Liver (tissue), 3 donors: Measurements from ENCODE around the gene TIGD7.

Experiments
- CTCF ChIP-seq: fragments of 150-350 bp; IDR thresholded peaks from 2 replicates; pipeline ENCODE4 v1.5.1; 2017; ENCODE audit warnings: improper control_type of control experiment, low read depth, low read length; ENCODE audit not compliant: missing input control
- GABPA ChIP-seq, 2 donors: IDR thresholded peaks in 1 of 2; conservative IDR thresholded peaks in 1 of 2; 2 replicates each; pipeline ENCODE4 v1.6.1; 2016; ENCODE audit warnings: antibody characterized with exemption in 2 of 2, mild to moderate bottlenecking in 1 of 2, moderate library complexity in 1 of 2
- HNF4A ChIP-seq, 2 donors: conservative IDR thresholded peaks; 2 replicates each; pipeline ENCODE4 v1.6.1; 2016; ENCODE audit warnings: antibody characterized with exemption in 2 of 2, mild to moderate bottlenecking in 2 of 2
- REST ChIP-seq: IDR thresholded peaks from 2 replicates; pipeline ENCODE4 v1.6.1; 2016; ENCODE audit warnings: antibody characterized with exemption, mild to moderate bottlenecking
- SP1 ChIP-seq: IDR thresholded peaks from 2 replicates; pipeline ENCODE4 v1.6.1; 2018; ENCODE audit warnings: antibody characterized with exemption, mild to moderate bottlenecking
- donor health status: healthy.
- donor health status: healthy.

GRCh38 chr16:3262517-3262916 lies 42.7 kb downstream of the TIGD7 start:
- no peak for TF ChIP-seq CTCF
- TF ChIP-seq SP1: no peak
- TF ChIP-seq GABPA (IDR thresholded peaks at IDR 0.05 in 1 of 2, conservative IDR thresholded peaks at IDR 0.05 in 1 of 2): no peak
- no peak for TF ChIP-seq REST
- TF ChIP-seq HNF4A (conservative IDR thresholded peaks at IDR 0.05): no peak
